Sigmoid colon (tissue), 7 donors: ENCODE measurements around the gene USP13. TPM values are rescaled to one million over a fixed set of nuclear protein-coding genes. Genes with fewer than 3 reads are reported as not detected.

Experiments
- DNase-seq: peaks from one replicate; pipeline ENCODE4 v3.0.0-alpha.2; 2019
- H3K27ac ChIP-seq, 4 donors: fragments of 200-600 bp; sonication (generic); one replicate each; pipeline ENCODE4 v1.5.1; 2016 to 2019; ENCODE audit warnings: mild to moderate bottlenecking in 1 of 4
- H3K27me3 ChIP-seq, 3 donors: fragments of 200-600 bp; sonication (generic); one replicate each; pipeline ENCODE4 v1.5.1; 2019; ENCODE audit warnings: mild to moderate bottlenecking in 1 of 3
- H3K36me3 ChIP-seq, 4 donors: fragments of 200-600 bp; sonication (generic); one replicate each; pipeline ENCODE4 v1.5.1; 2016 to 2019
- H3K4me1 ChIP-seq, 4 donors: fragments of 200-600 bp; sonication (generic); one replicate each; pipeline ENCODE4 v1.5.1; 2017 to 2019
- H3K4me3 ChIP-seq, 4 donors: fragments of 200-600 bp; sonication (generic); one replicate each; pipeline ENCODE4 v1.5.1; 2017 to 2019; ENCODE audit warnings: mild to moderate bottlenecking in 2 of 4, moderate library complexity in 1 of 4
- H3K9me3 ChIP-seq, 4 donors: fragments of 200-600 bp in 3 of 4; sonication (generic) in 3 of 4; one replicate each; pipeline versions ENCODE4 v1.5.1 to v1.6.1; 2013 to 2019
- CTCF ChIP-seq, 4 experiments: fragments of 450-650 bp in 3 of 4; fragments of 200-600 bp in 1 of 4; IDR thresholded peaks; one replicate each; pipeline ENCODE4 v1.5.1; 2016 to 2019; ENCODE audit warnings: antibody characterized with exemption in 4 of 4, mild to moderate bottlenecking in 3 of 4, moderate library complexity in 2 of 4
- EP300 ChIP-seq, 4 donors: sonication (generic); formaldehyde crosslinking; IDR thresholded peaks; one replicate each; pipeline ENCODE4 v1.6.1; 2017; ENCODE audit warnings: antibody characterized with exemption in 4 of 4
- POLR2A ChIP-seq, 2 donors: fragments of 450-650 bp; IDR thresholded peaks; one replicate each; pipeline ENCODE4 v1.6.1; 2016; ENCODE audit warnings: antibody characterized with exemption in 2 of 2, mild to moderate bottlenecking in 2 of 2, moderate library complexity in 2 of 2
- POLR2AphosphoS5 ChIP-seq, 4 donors: sonication (generic); formaldehyde crosslinking; IDR thresholded peaks; one replicate each; pipeline ENCODE4 v1.6.1; 2017; ENCODE audit warnings: antibody characterized with exemption in 4 of 4
- WGBS, 2 donors: extraction: QIAGEN DNeasy Blood & Tissue Kit; methylation state at CpG; one replicate each; pipeline ENCODE4 v1.1.7; 2013; 5-methylcytosine and 5-hydroxymethylcytosine counted together
- intact Hi-C: fragments of 100-400 bp; cut with DNase I; formaldehyde crosslinking; loops from one replicate; pipeline ENCODE4 v1.15.1; 2023
- polyA plus RNA-seq, 3 donors: library from polyadenylated mRNA; stranded (reverse); fragments of 200-250 nt; gene quantifications; one replicate each; pipeline ENCODE4 v1.2.3, GENCODE V29; 2013
- total RNA-seq, 4 donors: library from RNA; depleted of rRNA; stranded (reverse); fragments of >200 nt; gene quantifications; one replicate each; pipeline ENCODE4 v1.1.0, GENCODE V29; 2016
- donor health status: healthy with polysubstance abuse.
- donor health status: Bipolar disorder and iron deficiency.
- donor health status: healthy.

Gene USP13
- total and polyA plus RNA-seq, 7 donors = 0.69 to 11.1 (median 7.2) TPM

DNA sequence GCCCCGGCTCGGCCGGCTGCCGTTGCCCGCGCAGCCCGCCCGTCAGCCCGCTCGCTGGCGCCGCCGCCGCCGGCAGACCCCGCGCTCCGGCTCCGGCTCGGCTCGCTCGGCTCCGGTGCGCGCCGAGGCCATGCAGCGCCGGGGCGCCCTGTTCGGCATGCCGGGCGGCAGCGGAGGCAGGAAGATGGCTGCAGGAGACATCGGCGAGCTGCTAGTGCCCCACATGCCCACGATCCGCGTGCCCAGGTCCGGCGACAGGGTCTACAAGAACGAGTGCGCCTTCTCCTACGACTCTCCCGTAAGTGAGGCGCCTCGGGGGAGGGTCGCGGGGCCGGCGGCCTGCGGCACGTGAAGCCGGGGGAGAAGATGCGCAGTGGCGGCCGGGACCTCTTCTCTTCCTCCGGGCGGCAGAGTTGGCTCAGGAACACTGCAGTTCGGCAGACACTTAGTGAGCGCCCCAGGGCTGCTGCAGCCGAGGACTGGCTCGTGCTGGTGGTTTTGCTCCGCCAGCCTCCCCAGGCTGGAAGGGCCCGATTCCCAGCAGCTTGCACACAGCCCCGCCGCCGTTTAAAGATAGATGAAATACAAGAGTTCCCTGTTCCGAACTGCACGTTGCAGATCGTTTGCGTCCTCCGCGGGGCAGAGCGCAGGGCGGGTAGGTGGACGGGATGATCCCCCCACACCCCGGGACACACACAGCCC, 407 bp downstream of the USP13 start:
- H3K4me3 ChIP-seq = peak overlapping the region; percentile 74 to 91 (median 88)
- no peaks in the 10 kb centered on the region for H3K27me3 ChIP-seq
- peak; percentile 88 for DNase-seq
- intact Hi-C loops = loop anchor here (2.0 kb wide), 1 partner anchor 48 kb away; the partner anchor contains the start of genes MRPL47 and NDUFB5
- H3K27ac ChIP-seq = peak overlapping the region; percentile 93 to 97 (median 96)
- H3K36me3 ChIP-seq = no peaks in the 10 kb centered on the region
- no peaks in the 10 kb centered on the region for H3K9me3 ChIP-seq
- TF ChIP-seq POLR2A (IDR thresholded peaks at IDR 0.05) (no peak), CTCF (IDR thresholded peaks at IDR 0.05) (no peak), EP300 (IDR thresholded peaks at IDR 0.05) (no peak), POLR2AphosphoS5 (IDR thresholded peaks at IDR 0.05) (peak in 2 of 4 donors; percentile 41 to 50)
- WGBS, 2 donors = 0% methylated on average over 77 of the region's 77 CpGs
- H3K4me1 ChIP-seq = peaks cover 0 to 16% (median 10%) of the 10 kb centered on the region in 4 donors

DNA sequence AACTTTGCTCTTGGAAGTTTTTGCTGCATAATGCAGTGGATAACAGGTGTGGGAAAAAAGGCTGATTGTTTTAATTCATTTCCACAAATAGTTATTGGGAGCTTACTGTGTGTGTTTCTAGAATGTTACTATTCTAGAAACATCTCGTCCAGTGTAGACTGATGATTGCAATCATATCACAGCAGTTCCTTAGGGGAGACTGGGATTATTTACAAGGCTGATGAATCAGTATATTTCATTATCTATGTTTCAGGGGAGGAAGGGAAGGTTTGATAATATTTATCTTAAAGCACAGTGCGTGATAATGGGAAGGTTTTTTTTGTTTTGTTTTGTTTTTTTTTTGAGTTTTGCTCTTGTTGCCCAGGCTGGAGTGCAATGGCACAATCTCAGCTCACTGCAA, 2.4 kb downstream of the USP13 start:
- no peak for DNase-seq
- no peaks in the 10 kb centered on the region for H3K36me3 ChIP-seq
- H3K27me3 ChIP-seq = no peaks in the 10 kb centered on the region
- intact Hi-C loops = no loop called here
- H3K4me1 ChIP-seq = peaks cover 0 to 22% (median 14%) of the 10 kb centered on the region in 4 donors
- TF ChIP-seq EP300 (IDR thresholded peaks at IDR 0.05) (no peak), POLR2A (IDR thresholded peaks at IDR 0.05) (no peak), POLR2AphosphoS5 (IDR thresholded peaks at IDR 0.05) (no peak), CTCF (IDR thresholded peaks at IDR 0.05) (no peak)
- 93 to 95% methylated on average over 2 of the region's 2 CpGs for WGBS, 2 donors
- no peaks in the 10 kb centered on the region for H3K9me3 ChIP-seq
- H3K27ac ChIP-seq = no peak overlapping the region
- no peak overlapping the region for H3K4me3 ChIP-seq

DNA sequence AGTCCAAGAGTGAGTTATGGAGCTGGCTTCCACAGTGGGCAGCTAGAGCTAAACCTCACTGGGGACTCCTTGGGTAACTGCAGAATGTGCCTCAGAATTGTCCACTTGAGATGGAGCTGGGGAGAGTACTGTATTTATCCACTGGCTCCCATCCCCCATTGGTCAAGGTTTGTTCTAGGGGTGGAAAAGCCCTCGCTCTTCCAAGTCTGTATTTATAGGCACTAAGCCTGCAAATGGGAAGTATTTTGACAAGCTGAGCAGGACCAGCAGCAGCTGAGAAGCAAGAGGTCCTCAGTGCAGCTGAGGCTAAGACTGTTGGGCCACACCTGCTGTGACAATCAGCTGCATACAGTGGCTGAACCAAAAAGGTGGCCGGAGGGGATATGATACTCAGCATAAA, 5.8 kb downstream of the USP13 start:
- WGBS, 2 donors = 84 to 94% methylated on average over 2 of the region's 2 CpGs
- Histone ChIP-seq H3K36me3 (no peaks in the 10 kb centered on the region), H3K9me3 (no peaks in the 10 kb centered on the region), H3K27me3 (no peaks in the 10 kb centered on the region), H3K4me3 (no peak overlapping the region), H3K4me1 (peaks cover 0 to 22% (median 14%) of the 10 kb centered on the region in 4 donors), H3K27ac (no peak overlapping the region)
- intact Hi-C loops = no loop called here
- TF ChIP-seq EP300 (IDR thresholded peaks at IDR 0.05) = no peak
- no peak for TF ChIP-seq POLR2AphosphoS5 (IDR thresholded peaks at IDR 0.05)
- no peak for TF ChIP-seq POLR2A (IDR thresholded peaks at IDR 0.05)
- no peak for TF ChIP-seq CTCF (IDR thresholded peaks at IDR 0.05)
- no peak for DNase-seq

DNA sequence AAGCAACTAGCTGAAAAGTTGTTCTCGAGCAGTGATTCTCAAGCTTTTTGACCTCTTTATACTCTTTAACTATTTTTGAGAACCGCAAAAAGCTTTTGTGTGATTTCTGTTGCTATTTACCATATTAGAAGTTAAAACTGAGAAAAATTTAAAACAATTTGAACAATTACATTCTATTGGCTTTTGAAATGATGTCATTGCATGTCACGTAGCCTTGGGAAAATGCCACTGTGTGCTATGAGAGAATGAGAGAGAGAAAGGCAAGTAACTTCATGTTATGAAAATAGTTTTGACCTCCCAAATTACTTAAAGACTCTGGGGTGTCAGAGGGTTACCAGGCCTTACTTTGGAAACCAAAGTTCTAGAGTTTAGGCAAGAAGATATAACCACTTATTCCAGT, 8.0 kb downstream of the USP13 start:
- DNase-seq = no peak
- no peaks in the 10 kb centered on the region for H3K9me3 ChIP-seq

More for the DNA sequence above, 8.0 kb downstream of the USP13 start:
- 85 to 95% methylated on average over 3 of the region's 3 CpGs for WGBS, 2 donors
- Histone ChIP-seq H3K36me3 (no peaks in the 10 kb centered on the region), H3K27ac (no peak overlapping the region), H3K27me3 (no peaks in the 10 kb centered on the region), H3K4me3 (no peak overlapping the region), H3K4me1 (peaks cover 0 to 12% (median 4%) of the 10 kb centered on the region in 4 donors)
- intact Hi-C loops = no loop called here
- TF ChIP-seq CTCF (IDR thresholded peaks at IDR 0.05) (no peak), POLR2AphosphoS5 (IDR thresholded peaks at IDR 0.05) (no peak), EP300 (IDR thresholded peaks at IDR 0.05) (no peak), POLR2A (IDR thresholded peaks at IDR 0.05) (no peak)
